Measurements from ENCODE around the gene UBN1.

UBN1 gene

DNA sequence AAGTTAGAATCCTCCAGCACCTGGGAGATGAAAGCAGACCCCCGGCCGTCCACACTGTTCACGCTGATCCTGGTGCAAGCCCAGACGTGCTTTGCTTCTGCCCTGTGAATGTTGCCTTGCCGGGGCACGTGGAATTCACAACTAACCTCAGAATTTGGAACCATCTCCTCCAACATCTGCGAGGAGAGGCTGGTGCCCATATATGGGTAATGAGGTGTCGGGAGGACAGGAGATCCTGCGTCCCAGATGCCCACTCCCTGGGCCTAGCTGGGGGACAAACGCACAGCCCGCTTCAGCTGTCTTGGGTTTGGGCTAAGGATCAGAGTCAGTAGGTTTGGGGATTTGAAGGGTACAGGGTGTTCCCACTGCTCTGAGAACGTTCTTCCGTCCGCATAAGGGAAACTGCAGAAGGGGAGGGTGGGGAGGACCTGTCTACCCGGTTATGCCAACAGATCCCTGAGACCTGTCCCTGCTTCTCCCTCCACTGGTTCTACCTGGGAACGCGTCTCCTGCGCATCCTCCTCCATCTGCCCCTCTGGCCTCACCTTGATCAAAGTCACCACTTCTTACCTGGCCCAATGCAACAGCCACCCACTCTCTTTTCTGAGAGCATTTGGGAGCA, 75.6 kb downstream of the UBN1 start:
- Histone ChIP-seq H3K9me2 (ENCODE audit: low read depth, low read length) (no peaks in the 10 kb centered on the region), H3K4me2 (ENCODE audit: low read length) (no peak overlapping the region), H4K20me1 (ENCODE audit: insufficient read depth, low read length) (no peaks in the 10 kb centered on the region), H3K4me3 (ENCODE audit: low read depth, low read length, poor library complexity, severe bottlenecking) (no peak overlapping the region), H3K9ac (ENCODE audit: low read length) (no peak overlapping the region), H3K9me3 (ENCODE audit: low read length) (peaks cover 8% of the 10 kb centered on the region), H3K27ac (ENCODE audit: low read depth, low read length, poor library complexity, severe bottlenecking) (no peak overlapping the region), H2AFZ (ENCODE audit: low read length) (no peak overlapping the region), H3K27me3 (ENCODE audit: insufficient read depth, low read length) (peaks cover 11% of the 10 kb centered on the region; the same call in 1 of the 2 replicates), H3K4me1 (ENCODE audit: insufficient read depth, low read length, severe bottlenecking) (no peaks in the 10 kb centered on the region), H3K36me3 (ENCODE audit: insufficient read depth, low read length) (peaks cover 5% of the 10 kb centered on the region; the same call in 1 of the 2 replicates), H3K79me2 (ENCODE audit: insufficient read depth, low read length) (no peaks in the 10 kb centered on the region), H3F3A (ENCODE audit: insufficient read depth, low read length) (no peaks in the 10 kb centered on the region)
- TF ChIP-seq, protein P1, sequence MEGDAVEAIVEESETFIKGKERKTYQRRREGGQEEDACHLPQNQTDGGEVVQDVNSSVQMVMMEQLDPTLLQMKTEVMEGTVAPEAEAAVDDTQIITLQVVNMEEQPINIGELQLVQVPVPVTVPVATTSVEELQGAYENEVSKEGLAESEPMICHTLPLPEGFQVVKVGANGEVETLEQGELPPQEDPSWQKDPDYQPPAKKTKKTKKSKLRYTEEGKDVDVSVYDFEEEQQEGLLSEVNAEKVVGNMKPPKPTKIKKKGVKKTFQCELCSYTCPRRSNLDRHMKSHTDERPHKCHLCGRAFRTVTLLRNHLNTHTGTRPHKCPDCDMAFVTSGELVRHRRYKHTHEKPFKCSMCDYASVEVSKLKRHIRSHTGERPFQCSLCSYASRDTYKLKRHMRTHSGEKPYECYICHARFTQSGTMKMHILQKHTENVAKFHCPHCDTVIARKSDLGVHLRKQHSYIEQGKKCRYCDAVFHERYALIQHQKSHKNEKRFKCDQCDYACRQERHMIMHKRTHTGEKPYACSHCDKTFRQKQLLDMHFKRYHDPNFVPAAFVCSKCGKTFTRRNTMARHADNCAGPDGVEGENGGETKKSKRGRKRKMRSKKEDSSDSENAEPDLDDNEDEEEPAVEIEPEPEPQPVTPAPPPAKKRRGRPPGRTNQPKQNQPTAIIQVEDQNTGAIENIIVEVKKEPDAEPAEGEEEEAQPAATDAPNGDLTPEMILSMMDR (IDR thresholded peaks at IDR 0.05; ENCODE audit: low read length): no peak
- TF ChIP-seq EZH2 (IDR thresholded peaks at IDR 0.05; ENCODE audit: borderline replicate concordance, low read length): no peak

DNA sequence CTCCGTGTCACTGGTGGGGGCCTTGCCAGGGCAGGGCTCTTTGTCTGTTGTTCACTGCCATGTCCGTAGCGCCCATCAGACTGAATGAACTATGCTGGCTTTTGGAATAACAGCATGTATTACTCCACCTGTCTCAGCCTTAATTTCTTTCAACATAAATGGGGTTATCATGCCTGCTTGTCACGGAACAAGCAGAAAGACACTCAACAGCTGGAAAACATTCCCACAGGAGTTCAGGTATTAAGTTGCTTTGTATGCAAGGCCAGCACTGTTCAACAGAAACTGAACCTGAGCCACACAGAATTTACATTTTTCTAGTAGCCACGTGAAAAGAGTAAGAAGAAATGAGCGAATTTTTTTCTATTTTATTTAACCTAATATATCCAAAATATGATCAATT, 76.6 kb downstream of the UBN1 start:
- H3K9me3 ChIP-seq (ENCODE audit: low read length): peaks cover 8% of the 10 kb centered on the region
- TF ChIP-seq EZH2 (IDR thresholded peaks at IDR 0.05; ENCODE audit: borderline replicate concordance, low read length): no peak
- TF ChIP-seq, protein P1 (IDR thresholded peaks at IDR 0.05; ENCODE audit: low read length): no peak
- H3K79me2 ChIP-seq (ENCODE audit: insufficient read depth, low read length): no peaks in the 10 kb centered on the region
- H3F3A ChIP-seq (ENCODE audit: insufficient read depth, low read length): no peaks in the 10 kb centered on the region
- H2AFZ ChIP-seq (ENCODE audit: low read length): no peak overlapping the region
- H4K20me1 ChIP-seq (ENCODE audit: insufficient read depth, low read length): no peaks in the 10 kb centered on the region
- H3K27ac ChIP-seq (ENCODE audit: low read depth, low read length, poor library complexity, severe bottlenecking): no peak overlapping the region
- no peak overlapping the region for H3K4me3 ChIP-seq (ENCODE audit: low read depth, low read length, poor library complexity, severe bottlenecking)
- H3K4me2 ChIP-seq (ENCODE audit: low read length): no peak overlapping the region
- no peak overlapping the region for H3K9ac ChIP-seq (ENCODE audit: low read length)
- no peaks in the 10 kb centered on the region for H3K4me1 ChIP-seq (ENCODE audit: insufficient read depth, low read length, severe bottlenecking)
- peaks cover 5% of the 10 kb centered on the region; the same call in 1 of the 2 replicates for H3K36me3 ChIP-seq (ENCODE audit: insufficient read depth, low read length)
- no peaks in the 10 kb centered on the region for H3K9me2 ChIP-seq (ENCODE audit: low read depth, low read length)
- peaks cover 11% of the 10 kb centered on the region; the same call in 1 of the 2 replicates for H3K27me3 ChIP-seq (ENCODE audit: insufficient read depth, low read length)

DNA sequence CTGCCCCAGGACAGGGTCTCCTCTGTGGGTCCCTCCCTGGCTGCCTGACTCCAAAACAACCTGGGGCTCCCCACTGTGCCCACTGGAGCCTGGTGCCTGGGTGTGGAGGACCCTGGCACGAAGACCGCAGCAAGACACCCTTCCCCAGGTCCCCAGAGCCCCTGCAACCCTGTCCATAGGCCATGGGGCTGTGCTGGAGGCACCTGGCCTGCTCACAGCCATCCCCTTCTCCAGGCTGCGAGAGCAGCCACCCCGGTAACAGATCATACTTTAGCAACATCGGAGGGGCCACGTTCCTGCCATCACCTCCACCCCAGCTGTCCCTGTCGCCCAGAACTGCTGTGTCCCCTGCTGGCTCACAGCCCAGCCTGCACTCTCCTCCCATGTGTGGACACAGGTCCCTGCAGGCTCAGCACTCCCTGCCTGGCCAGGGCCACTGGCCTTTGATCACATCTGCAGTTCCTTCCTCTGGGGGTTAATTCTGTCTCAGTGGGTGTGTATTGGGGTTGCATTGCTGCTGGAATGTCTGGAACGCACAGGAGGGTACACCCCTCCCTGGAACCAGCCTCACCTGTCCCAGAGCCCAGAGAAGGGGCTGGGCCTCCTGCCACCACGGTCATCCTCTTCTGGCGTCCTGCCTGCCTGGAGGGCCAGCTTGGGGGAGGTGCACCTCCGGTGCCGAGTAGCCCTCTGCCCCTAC, 77.5 kb downstream of the UBN1 start:
- H3K79me2 ChIP-seq (ENCODE audit: insufficient read depth, low read length): no peaks in the 10 kb centered on the region
- no peaks in the 10 kb centered on the region for H3K4me1 ChIP-seq (ENCODE audit: insufficient read depth, low read length, severe bottlenecking)
- no peak overlapping the region for H3K4me2 ChIP-seq (ENCODE audit: low read length)
- H3K27ac ChIP-seq (ENCODE audit: low read depth, low read length, poor library complexity, severe bottlenecking): no peak overlapping the region
- TF ChIP-seq EZH2 (IDR thresholded peaks at IDR 0.05; ENCODE audit: borderline replicate concordance, low read length): no peak
- TF ChIP-seq, protein P1 (IDR thresholded peaks at IDR 0.05; ENCODE audit: low read length): no peak
- no peak overlapping the region for H3K9ac ChIP-seq (ENCODE audit: low read length)
- peaks cover 5% of the 10 kb centered on the region; the same call in 1 of the 2 replicates for H3K36me3 ChIP-seq (ENCODE audit: insufficient read depth, low read length)
- peaks cover 8% of the 10 kb centered on the region for H3K9me3 ChIP-seq (ENCODE audit: low read length)
- H2AFZ ChIP-seq (ENCODE audit: low read length): no peak overlapping the region
- H3F3A ChIP-seq (ENCODE audit: insufficient read depth, low read length): no peaks in the 10 kb centered on the region
- no peaks in the 10 kb centered on the region for H4K20me1 ChIP-seq (ENCODE audit: insufficient read depth, low read length)
- no peaks in the 10 kb centered on the region for H3K9me2 ChIP-seq (ENCODE audit: low read depth, low read length)
- no peak overlapping the region for H3K4me3 ChIP-seq (ENCODE audit: low read depth, low read length, poor library complexity, severe bottlenecking)
- peaks cover 11% of the 10 kb centered on the region; the same call in 1 of the 2 replicates for H3K27me3 ChIP-seq (ENCODE audit: insufficient read depth, low read length)

Data from OCI-LY1 (cell line).